D341Med (cell line): ENCODE results near the gene NPIPB8.
A peak's percentile ranks its signal among the peaks of the same experiment; 100 is the strongest.
"Not testable (repeated sequence)": the region's sequence is repeated elsewhere in the genome, so short reads cannot be mapped to it uniquely, and the experiment has no call there.

ENCODE experiments used
- DNase-seq: peaks from one replicate; pipeline ENCODE4 v3.0.0; 2012; ENCODE audit warnings: low spot score

The NPIPB8 gene

GRCh38 chr16:28637765-28638164 is at the start of gene NPIPB8:
NPIPB8 (plus strand) TSS chr16:28638065; CDS start chr16:28638361, 296 bp downstream.
- not testable (repeated sequence) for DNase-seq

- no peak for DNase-seq
Measured at GRCh38 chr16:28589069-28589468, 48.8 kb upstream of the NPIPB8 start.

GRCh38 chr16:28589930-28590329 is 47.9 kb upstream of the NPIPB8 start:
- no peak for DNase-seq

- no peak for DNase-seq
Measured at GRCh38 chr16:28590384-28591340, 47.2 kb upstream of the NPIPB8 start.

GRCh38 chr16:28591355-28591754 is 46.5 kb upstream of the NPIPB8 start:
- no peak for DNase-seq

GRCh38 chr16:28592511-28592910 is 45.4 kb upstream of the NPIPB8 start:
- no peak for DNase-seq

- no peak for DNase-seq
Measured at GRCh38 chr16:28592979-28593553, 44.8 kb upstream of the NPIPB8 start.

- not testable (repeated sequence) for DNase-seq
Measured at GRCh38 chr16:28595451-28595850, 42.4 kb upstream of the NPIPB8 start.

GRCh38 chr16:28596115-28596630 is 41.7 kb upstream of the NPIPB8 start:
- no peak for DNase-seq

GRCh38 chr16:28596840-28597691 is 40.8 kb upstream of the NPIPB8 start, which contains the start of gene SULT1A2:
SULT1A2 (minus strand) TSS chr16:28597050; CDS start chr16:28595930, 1,120 bp downstream.
- peak; percentile 1 for DNase-seq

GRCh38 chr16:28597692-28598261 is 40.1 kb upstream of the NPIPB8 start:
- DNase-seq, result no peak

GRCh38 chr16:28599377-28600285 is 38.2 kb upstream of the NPIPB8 start:
- DNase-seq, result not testable (repeated sequence)

GRCh38 chr16:28600965-28601364 is 36.9 kb upstream of the NPIPB8 start:
- not testable (repeated sequence) for DNase-seq

- DNase-seq, result not testable (repeated sequence)
Measured at GRCh38 chr16:28601589-28601988, 36.3 kb upstream of the NPIPB8 start.

- DNase-seq, result not testable (repeated sequence)
Measured at GRCh38 chr16:28602062-28602461, 35.8 kb upstream of the NPIPB8 start.

GRCh38 chr16:28602529-28602928 is 35.3 kb upstream of the NPIPB8 start:
- no peak for DNase-seq

GRCh38 chr16:28603381-28604185 is 34.3 kb upstream of the NPIPB8 start:
- DNase-seq, result peak; percentile 6

GRCh38 chr16:28604186-28604565 is 33.7 kb upstream of the NPIPB8 start:
- DNase-seq, result peak; percentile 3

GRCh38 chr16:28606291-28607115 is 31.4 kb upstream of the NPIPB8 start:
- DNase-seq, result peak; percentile 2
